H54 (cell line): ENCODE measurements around the gene NCKAP5.

Experiments used
- DNase-seq: peaks from one replicate; pipeline ENCODE4 v3.0.0; 2011; ENCODE audit warnings: low spot score, mixed read lengths; ENCODE audit not compliant: insufficient read length
- FAIRE-seq: peaks from 3 replicates; lab custom pipeline; 2011; peaks lifted over from hg19 to GRCh38; lab: Jason Lieb, UNC
- POLR2A ChIP-seq: IDR thresholded peaks from 2 replicates; pipeline ENCODE4 v1.6.1; 2011; ENCODE audit warnings: low read depth, mild to moderate bottlenecking, low read length

Gene NCKAP5

DNA sequence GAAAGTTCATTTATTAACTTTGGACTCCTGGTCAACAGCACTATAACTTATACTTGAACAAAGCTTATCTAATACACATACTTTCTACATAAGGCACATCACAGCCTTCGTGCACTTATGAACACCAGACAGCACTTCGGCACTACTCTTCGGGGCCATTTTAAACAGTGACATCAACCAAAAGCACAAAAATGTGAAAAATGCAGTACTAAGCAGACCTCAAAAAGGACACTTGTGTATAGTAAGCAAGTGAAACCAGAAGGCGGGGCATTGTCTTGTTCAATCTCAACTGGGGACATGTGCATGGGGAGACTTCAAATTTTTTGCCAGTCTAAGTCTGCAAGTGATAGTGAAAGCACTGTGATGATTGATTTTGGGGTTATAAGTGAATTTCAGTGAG is 163.0 kb downstream of the NCKAP5 start:
- FAIRE-seq: no peak
- DNase-seq: no peak
- TF ChIP-seq POLR2A: no peak

DNA sequence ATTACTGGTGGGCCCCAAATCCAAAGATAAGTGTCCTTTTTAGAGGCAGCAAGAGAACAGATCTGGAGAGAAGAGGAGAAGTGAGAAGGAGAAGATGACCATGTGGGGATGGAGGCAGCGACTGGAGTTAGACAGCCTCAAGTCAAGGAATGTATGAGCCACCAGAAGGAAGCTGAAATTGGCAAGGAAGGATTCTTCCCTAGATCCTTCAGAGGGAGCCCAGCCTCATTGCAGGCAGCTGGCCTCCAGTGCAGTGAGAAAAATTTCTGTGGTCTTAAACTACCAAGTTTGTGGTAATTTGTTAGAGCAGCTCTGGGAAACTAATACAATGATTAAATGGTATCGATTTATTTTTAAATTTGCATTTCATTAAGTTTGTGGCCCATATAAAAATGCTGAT is 167.9 kb downstream of the NCKAP5 start:
- no peak for TF ChIP-seq POLR2A
- no peak for DNase-seq
- no peak for FAIRE-seq

DNA sequence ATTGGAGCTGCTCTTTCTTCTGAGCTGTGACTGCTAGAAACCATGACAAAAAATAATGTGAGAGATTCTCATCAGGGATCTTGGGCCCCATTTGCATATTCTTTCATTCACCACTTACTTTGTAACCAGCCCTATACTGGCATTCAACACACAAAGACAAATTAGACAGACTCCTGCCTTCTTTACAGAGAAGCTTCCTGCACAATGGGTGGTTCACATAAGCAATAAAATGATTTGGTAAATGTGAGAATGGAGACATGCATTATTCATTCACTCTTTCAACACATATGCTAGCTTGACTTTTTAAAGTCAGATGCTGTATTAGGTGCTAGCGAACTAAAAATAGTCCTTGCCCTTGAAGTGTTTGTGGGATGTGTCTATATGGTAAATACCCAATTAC is 174.4 kb downstream of the NCKAP5 start:
- TF ChIP-seq POLR2A: no peak
- FAIRE-seq (no peak), DNase-seq (no peak)

DNA sequence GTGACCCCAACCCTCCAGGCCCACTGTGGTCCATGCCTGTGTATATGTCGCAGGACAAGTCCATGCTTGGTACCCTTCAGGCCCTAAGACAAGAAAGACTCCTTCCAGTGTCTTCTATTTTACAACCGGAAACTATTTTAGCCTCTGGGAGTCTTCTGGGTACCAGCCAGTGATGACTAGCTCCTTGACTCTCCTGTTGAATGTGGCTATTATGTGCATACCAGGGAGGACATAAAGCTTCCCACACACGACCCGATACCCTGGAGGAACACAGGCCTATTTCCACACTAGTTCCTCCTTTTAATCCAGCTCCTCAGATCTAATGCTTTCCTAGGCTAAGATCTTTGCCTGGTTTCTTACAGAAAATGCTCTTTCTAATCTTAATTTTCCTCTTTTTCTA is 178.1 kb downstream of the NCKAP5 start:
- FAIRE-seq (no peak), DNase-seq (no peak)

DNA sequence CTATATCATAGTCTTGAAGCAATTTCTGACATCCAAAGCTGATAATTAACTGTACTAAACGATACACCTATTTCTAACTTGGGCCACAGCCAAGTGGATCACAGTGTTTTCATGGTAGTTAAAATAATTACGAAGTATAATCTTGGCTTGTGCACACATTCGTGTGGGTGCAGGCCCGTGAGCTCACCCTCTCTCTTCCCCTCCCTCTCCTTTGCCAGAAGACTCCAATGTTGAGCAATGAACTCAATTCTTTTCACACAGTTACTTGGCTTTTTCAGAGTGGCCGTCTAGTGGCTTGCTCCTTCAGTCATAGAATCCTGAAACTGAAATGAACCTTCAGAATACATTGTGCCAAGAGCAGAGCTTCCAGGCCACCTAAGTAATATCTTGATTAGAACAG is 178.7 kb downstream of the NCKAP5 start:
- no peak for TF ChIP-seq POLR2A
- FAIRE-seq: no peak

More for the DNA sequence above, 178.1 kb downstream of the NCKAP5 start:
- TF ChIP-seq POLR2A: no peak

DNA sequence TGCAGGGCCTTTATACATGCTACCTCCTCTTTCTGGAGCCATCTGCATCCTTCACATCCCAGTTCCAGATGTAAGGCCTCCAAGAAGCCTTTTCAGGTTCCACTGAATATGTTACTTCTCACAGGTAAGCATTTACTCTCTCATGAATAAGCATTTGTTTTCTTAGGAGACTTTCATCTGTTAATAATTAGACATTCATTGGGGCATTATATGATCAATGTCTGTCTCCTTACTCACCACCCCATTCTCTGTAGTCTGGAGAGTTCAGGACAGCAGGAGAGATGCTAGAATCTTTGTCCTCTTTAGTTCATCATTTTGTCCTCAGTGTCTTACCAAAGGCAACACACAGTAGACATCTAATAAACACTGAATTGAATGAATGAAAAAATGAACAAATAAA is 185.7 kb downstream of the NCKAP5 start:
- no peak for DNase-seq
- TF ChIP-seq POLR2A: no peak
- FAIRE-seq: no peak

More for the DNA sequence above, 178.7 kb downstream of the NCKAP5 start:
- DNase-seq: no peak

DNA sequence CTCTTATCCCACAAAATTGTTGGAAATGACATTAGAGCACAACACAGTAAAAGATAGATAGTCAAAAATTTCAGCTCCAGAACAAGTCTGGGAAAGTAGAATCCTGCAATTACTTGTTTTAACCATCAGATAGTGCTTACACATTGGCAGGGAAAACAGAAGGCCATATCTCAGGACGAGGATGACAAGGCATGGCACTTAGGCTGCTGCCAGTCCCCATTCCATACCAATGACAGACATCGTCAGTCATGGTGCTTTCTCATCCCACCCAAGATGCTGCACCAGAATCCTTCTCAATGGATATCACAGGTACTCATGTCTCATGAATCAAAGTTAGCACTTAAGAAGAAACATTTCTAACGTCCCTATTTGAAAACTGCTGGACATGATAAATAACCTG is 187.3 kb downstream of the NCKAP5 start:
- DNase-seq (no peak), FAIRE-seq (no peak)
- no peak for TF ChIP-seq POLR2A

DNA sequence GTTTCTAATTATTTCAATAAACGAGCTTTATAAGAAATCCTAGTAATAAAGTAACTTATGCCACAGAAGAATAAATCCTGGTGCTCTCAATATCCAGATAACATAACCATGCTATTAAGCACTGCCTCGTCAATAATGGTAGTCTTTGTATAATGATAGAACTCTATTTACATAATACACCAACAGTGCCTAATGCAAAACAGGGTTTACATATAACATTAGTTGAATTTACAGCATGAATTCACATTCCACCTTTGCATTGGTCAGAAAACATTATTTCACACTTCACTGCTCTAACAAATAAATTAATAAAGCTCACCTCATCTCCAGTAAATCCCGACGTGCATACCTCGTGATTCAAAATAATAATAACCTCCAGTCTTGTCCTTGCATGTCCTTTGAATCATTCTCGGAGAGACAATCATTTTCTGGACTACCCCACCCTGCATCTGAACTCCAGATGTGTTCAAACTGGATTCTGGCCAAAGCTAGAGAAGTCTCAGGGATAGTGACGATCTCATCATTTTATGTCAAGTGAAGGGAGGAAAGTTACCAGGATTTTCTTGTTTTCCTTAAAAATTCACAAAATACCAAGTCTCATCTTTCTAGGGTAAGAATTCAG is 189.2 kb downstream of the NCKAP5 start:
- no peak for DNase-seq
- no peak for FAIRE-seq
- no peak for TF ChIP-seq POLR2A

DNA sequence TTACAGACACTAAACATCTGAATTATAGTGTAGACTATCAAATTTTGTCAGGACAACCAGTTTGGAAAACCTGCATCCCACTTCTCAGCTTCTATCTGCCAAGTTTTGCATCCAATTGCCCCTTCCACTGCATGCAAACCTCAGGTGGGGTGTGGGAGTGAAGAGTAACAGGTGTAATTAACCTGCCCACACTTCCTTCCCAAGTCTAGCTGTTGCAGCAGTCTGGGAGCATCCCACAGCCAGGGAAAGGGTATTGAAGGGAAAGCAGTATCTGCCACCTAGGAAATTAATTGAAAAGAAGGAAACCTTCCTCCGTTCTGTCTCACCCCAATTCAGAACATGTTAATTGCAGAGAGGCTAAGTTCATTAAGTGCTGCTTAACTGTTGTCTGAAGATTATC is 189.9 kb downstream of the NCKAP5 start:
- FAIRE-seq (no peak), DNase-seq (no peak)
- no peak for TF ChIP-seq POLR2A

DNA sequence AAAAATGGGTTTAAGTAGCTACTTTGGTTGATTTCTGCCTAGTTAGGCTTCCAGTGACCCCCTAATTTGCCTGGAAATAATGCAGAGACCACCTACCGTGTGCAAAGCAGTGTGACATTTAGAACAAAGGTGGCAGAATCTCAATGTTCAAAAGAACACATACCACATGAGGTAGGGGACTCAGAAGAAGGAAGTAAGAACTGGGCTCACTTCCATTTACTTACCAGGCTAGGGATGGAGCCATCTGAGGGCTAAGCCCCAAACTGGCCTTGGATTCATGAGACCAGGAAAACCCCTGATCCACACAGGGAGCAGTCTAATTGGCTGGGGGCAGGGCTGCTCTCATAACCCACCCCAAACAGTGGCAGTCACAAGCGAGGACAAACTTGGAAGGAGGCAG is 190.7 kb downstream of the NCKAP5 start:
- no peak for DNase-seq
- no peak for TF ChIP-seq POLR2A
- no peak for FAIRE-seq

DNA sequence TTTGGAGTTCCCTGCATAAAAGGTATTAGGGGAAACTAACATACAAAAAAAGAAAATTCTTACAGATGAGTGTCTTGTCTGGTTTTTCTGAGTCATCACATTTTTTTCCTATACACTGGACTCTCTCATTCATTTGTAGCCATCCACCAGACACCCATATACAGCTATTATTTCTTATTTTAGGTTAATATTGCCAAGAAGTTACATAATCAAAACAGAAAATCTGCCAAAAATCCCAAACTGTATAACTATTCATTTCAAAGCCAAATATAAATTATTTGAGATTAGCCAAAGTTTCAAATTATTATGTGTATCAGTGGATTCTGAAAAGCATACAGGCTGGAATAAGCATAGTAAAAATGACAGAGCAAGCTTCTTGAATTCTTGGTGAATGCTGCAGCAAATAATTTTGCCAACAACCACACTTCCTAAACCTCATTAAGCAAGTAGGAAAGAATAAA is 191.2 kb downstream of the NCKAP5 start:
- FAIRE-seq: no peak
- no peak for DNase-seq
- no peak for TF ChIP-seq POLR2A

DNA sequence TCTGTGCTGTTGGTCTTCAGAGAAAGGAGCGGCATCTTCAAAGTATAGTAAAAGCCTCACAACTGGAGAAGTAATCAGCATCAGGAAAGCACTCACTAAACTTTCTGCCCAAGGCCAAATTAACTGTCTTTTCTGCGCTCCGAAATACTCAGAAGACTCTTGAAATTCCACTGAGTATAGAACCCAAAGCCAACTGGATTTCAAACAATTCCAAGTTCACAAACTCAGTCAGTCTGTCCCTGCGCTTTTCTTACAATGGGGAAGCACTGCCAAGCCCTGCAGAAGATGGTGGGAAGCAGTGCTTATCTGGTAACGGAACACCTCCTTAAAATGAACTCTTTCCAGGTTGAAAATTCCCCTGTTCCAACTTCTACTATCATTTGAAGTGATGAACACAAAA is 193.5 kb downstream of the NCKAP5 start:
- TF ChIP-seq POLR2A: no peak
- FAIRE-seq: no peak
- no peak for DNase-seq

DNA sequence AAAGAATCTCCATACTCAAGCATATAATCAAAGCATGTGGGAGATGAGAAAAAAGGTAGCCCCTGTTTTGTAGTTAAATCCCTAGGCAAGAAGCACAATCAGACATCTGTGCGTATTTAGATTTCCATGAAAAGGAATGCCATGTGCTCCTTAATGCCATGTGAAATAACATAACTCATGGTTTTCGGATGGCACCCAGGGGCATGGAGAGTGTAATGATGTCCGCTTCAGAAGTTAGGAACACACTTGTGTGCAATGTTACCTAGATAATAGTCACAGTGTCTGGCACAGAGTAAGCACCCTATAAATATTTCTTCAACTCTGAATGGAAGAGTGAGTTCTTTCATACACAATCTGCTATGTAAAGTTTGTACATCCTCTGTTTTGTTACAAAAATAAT is 197.0 kb downstream of the NCKAP5 start:
- FAIRE-seq: no peak
- DNase-seq: no peak
- TF ChIP-seq POLR2A: no peak

DNA sequence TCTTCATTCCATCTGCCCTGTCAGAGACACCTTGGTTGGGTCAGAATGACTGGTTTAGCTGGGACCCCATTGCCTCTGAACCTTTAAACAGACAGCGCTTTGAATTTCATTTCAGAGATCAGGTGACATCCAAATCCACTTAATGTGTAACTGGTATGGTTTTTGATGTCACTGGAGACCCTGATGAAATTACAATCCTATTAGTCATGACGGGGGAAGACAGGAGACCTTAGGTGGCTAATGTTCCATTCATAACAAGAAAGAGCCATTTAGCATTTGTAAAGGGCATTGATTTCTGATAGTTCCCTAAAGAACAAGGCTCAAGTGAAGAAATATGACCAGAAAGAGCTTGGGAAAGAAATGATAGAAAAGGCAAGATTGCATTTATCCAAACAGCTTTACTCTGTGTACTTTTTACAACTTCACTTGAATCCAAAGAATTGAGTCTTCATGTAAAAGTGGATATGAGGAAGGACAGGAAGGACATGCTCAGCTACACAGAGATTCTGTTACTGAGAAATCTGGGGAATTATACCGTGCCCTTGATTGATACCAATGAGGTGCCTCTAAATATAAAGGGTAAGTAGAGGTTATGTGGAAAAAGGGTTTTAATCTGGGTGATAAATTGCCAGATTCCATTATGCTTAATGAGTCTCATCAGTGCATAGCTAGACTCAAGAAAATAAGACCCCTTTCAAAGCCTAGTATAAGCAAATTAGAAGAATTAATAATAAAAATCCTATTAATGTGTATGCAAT is 198.2 kb downstream of the NCKAP5 start:
- TF ChIP-seq POLR2A: no peak
- no peak for FAIRE-seq

DNA sequence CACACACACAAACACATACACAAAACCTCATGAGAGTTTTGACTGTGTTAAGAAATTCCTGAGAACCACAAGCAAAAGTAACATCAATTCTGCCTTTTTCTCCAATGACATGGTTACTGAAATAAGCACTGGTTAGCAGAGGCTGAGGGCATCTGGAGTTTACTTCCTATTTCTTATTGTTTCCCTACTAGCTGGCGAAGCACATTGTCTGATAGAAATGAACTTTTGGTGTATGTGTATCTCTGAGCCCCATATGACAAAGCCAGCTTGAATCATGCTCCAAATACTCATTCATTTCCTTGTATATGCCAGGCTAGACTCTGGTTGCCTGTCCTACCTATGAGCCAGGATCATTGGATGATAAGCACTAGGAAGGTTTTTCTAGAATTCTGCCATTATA is 203.1 kb downstream of the NCKAP5 start:
- FAIRE-seq: no peak

More for the DNA sequence above, 198.2 kb downstream of the NCKAP5 start:
- DNase-seq: no peak

More for the DNA sequence above, 203.1 kb downstream of the NCKAP5 start:
- DNase-seq: no peak
- TF ChIP-seq POLR2A: no peak
